ENCODE measurements around the gene UBE2G2.

The UBE2G2 gene

GRCh38 chr21:44720170-44720569 lies 81.5 kb downstream of the UBE2G2 start:
- Histone ChIP-seq H3K27me3 (replicated peaks; ENCODE audit: control insufficient read depth, insufficient read depth, low read length) (no peaks in the 10 kb centered on the region; the same call in 1 of the 2 replicates), H3K4me3 (replicated peaks; ENCODE audit: low read depth, low read length) (no peak overlapping the region), H3K36me3 (ENCODE audit: control insufficient read depth, insufficient read depth, low read length) (no peaks in the 10 kb centered on the region)
- no peak for TF ChIP-seq CTCF (IDR thresholded peaks at IDR 0.05; ENCODE audit: insufficient read depth, low read length, poor library complexity, severe bottlenecking)
- no peak for DNase-seq (ENCODE audit: extremely low read depth, insufficient read length)

Data from GM06990 (cell line).